Measurements from ENCODE around the gene STK32C.
A peak's percentile ranks its signal among the peaks of the same experiment; 100 is the strongest.

The STK32C gene

DNA sequence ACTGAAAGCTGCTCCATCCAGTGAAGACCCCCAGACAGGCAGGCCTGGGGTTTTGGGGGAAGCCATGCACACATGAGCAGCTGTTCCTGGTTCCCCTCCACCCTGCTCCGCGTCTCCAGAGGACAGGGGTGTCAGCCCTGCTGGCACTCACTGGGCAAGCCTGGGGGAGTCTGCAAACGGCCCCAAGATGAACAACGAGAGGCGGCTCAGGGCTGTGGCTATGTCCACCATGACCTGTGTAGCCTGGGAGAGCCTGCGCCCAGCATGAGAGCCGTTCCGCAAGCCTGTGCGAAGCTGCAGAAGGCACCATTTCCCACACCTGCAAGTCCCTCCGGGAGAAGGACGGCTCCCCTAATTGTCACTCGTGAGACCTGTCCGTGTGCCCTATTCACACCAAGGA lies 61.5 kb downstream of the STK32C start:
- no peak for DNase-seq

DNA sequence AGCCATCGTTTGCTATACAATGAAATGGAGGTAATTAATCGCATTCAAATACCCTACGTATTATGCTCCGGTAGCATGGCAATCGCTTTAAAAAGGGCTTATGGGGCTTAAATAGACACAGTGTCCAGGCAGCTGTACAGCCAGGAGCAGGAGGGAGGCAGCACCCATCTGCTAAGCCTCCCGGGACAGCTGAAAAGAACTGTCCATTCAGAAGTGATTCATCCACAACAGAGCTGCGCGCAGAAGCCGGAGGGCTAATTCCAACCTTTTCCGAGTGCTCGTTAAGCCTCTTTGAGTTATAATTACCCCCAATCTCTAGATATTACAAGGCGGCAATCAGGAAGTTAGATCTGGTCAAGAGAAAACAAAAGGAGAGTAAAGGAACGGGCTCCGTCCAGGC lies 62.7 kb downstream of the STK32C start:
- DNase-seq = no peak

GRCh38 chr10:132243626-132244025 lies 64.1 kb downstream of the STK32C start:
- no peak for DNase-seq

DNA sequence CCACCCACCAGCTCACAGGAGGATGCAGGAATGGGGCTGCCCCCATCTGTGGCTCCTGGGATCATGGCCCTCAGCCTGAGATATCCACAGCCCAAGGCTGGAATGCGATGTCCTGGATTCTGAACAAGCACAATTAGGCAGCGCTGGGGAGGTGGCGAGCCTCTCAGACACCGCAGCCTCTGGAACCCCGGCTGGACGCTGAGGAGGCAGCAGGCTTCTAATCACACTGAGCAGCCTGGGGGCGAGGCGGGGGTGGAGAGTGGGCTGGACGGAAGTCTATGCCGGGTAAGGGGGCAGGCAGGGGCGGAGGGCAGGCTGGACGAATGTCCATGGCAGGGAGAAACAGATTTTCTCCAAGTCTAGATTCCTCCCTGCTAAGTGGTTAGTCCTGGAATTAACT lies 64.6 kb downstream of the STK32C start:
- no peak for DNase-seq

- DNase-seq = no peak
These were observed 65.5 kb downstream of the STK32C start for GRCh38 chr10:132242103-132242840.

DNA sequence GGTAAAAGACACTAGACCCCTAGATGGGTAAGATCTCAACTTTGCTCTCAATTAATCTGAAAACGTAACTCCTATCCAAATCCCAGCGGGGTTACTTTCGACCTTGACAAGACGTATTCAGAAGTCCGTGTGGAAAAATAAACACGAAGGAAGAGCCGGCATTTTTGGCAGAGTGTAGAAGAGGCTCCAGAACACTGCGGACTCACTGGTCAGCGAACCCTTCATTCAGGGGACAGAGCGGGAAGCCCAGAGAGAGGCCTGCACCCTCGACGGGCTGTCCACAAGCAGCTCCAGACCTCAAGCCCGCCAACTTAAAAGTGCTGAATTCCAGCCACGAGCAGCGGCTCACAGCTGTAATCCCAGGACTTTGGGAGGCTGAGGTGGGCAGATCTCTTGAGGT lies 66.3 kb downstream of the STK32C start:
- DNase-seq = no peak

GRCh38 chr10:132241086-132241485 lies 66.7 kb downstream of the STK32C start:
- no peak for DNase-seq

- DNase-seq = no peak
These were observed 67.2 kb downstream of the STK32C start for GRCh38 chr10:132240581-132240980.

GRCh38 chr10:132240156-132240555 lies 67.6 kb downstream of the STK32C start:
- no peak for DNase-seq

- no peak for DNase-seq
These were observed 68.4 kb downstream of the STK32C start for GRCh38 chr10:132239126-132240031.

GRCh38 chr10:132238371-132239125 lies 69.2 kb downstream of the STK32C start:
- no peak for DNase-seq

GRCh38 chr10:132237871-132238270 lies 69.9 kb downstream of the STK32C start:
- no peak for DNase-seq

DNA sequence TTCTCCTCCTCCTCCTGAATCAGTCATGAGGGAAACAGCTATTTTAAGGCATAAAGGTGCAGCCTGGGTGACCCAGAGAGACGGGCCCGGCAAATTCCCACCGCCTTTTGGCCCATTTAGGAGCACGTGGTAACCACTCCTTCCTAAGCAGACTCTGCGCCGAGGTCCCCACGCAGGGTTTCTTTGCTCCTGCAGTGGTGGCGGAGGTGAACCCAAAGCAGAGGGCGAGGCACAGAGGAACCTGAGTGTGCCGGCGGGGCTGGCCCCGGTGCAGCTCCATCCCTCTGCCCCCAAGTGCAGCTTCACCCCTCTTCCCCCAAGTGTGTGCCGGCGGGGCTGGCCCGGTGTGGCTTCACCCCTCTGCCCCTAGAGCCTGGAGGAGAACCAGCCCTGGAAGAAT lies 70.4 kb downstream of the STK32C start:
- DNase-seq = no peak

DNA sequence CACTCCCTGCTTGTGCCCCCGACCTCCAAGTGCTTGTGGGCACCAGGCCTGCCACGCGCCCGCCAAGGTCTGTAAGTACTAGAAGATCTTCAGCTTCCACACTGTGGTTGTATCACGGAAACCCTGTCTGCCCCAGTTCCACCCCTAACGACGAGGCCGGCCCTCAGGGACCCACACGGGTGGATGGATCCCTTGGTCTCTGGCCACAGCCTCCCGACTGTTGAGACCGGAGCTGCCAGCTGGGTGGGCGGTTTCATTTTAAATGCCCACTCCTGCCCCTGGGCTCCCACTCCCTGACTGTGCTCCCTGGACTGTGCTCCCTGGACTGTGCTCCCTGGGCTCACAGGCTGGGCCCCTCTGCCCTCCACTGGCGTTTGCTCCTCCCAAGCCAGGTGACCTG lies 70.9 kb downstream of the STK32C start:
- DNase-seq = no peak

DNA sequence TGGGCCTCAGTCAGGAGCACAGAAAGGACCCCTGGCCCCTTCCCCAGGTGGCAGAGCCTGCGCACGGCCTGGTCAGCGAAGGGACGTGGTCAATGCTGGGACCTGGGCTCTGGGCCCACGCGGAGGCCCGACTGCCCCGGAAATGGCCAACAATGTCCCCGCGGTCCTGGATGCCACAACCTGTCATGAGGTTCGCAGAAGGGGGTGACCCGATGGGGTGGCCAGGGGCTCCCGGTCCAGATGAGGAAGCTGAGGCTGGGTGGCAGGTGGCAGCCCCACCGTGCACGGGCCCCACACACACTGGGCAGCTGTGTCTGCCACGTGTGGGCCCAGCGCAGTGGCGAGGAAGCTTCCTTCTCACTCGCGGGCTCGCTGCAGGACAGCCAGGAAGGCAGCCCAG lies 71.6 kb downstream of the STK32C start:
- DNase-seq = no peak

DNA sequence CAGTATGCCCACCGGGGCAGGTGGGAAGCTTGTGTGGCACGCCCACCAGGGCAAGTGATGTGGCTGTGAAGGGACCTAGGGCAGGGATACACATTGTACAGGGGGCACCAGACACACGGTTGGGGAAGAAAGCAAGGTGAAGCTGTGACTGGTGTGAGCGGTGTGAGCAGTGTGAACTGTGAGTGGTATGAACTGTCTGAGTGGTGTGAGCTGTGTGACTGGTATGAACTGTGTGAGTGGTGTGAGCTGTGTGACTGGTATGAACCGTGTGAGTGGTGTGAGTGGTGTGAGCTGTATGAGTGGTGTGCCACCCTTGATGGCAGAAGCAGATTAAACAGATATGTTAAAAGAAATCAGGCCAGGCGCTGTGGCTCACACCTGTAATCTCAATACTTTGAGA lies 72.9 kb downstream of the STK32C start:
- DNase-seq = peak in 1 of 5 experiments; percentile 20

GRCh38 chr10:132233501-132234085 lies 74.2 kb downstream of the STK32C start:
- DNase-seq = no peak

- no peak for DNase-seq
These were observed 74.8 kb downstream of the STK32C start for GRCh38 chr10:132232981-132233380.

DNA sequence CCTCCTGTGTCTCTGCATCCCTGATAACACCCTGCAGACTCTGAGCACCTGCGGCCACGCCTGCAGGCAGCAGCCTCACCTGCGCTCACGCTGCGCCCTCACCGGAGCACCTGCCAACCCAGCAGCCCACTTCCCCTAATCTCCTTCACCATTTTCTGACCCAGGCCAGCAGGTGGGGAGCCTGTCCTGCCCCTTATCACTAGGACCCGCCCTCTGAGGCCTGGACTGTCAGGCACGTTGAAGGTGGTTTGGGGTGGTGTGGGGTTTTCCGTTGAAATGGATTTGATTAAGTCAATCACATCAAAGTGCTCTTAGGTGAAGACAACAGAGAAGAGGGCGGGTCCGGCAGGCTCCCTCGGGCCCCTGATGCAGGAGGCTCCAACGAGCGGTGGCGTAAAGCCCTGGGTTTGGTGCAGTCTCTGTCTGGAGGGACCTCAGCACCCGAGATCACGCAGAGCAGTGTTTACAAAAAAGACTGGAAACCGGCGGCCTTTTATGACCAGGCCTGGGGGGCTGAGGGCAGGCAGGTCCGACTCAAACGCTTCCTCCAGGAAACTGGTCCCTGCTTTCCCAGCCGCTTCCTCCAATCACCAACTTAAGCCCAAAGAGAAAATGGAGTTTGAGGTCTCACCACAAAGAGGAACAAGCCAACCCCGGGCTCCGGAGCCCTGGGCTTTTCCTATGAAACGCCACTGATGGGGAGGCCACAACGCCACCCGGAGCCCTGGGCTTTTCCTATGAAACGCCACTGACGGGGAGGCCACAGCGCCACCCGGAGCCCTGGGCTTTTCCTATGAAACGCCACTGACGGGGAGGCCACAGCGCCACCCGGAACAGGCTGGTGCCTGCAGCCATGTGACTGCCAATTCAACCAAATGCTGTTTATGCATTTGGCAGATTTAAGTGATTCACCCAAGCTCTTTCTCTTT lies 75.5 kb downstream of the STK32C start:
- peak in 1 of 5 experiments; percentile 31 for DNase-seq

DNA sequence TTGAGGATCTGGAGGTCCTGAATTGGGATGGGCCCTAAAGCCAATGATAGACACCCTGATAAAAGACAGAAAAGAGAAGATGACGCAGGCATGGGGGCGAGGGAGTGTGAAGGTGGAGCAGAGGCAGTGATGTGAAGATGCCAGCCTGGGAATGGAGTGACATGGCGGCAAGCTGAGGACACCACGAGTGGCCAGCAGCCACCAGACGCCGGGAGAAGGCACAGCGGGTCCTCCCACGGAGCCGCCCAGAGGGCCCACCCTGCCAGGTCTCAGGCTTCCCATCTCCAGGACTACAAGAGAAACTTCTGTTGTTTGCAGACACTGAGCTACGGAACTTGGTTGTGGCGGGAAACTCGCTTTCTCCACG lies 76.1 kb downstream of the STK32C start:
- DNase-seq = no peak

DNA sequence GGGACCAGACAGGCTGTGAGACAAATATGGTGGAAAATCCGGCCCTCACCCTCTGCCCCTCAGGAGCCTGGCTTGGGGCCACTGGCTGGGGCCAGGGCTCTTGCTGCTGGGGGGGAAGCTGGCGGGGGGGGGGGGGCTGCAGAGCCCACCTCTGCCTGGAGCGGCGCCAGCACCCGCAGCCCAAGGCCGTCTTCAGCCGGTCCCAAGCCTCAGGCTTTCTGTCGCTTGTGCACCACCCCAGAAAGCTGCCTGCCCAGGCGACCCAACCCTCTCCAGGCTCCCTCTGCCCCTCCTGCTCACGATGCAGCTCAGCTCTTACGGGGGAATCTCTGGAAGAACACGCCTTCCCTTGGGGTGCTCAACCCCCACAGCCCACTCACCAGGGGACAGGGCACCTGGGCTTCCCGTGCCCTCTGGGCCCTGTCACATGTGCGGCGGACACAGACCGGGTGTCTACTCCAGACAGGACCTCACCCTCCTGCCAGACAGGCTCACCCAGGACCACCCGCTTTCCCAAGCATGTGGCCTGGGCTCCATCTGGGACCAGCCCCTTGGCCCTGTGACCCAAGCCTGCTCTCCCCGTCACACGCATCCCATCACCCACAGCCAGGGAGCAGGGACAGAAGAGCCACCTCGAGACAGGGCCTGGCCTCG lies 77.1 kb downstream of the STK32C start:
- no peak for DNase-seq
